Activated gamma-delta T cell treated with anti-CD3 and anti-CD28 coated beads, Interleukin-2, amount 50 U/mL, for 16 hours (primary cell): ENCODE data around the gene PTPRK.
"Not testable (repeated sequence)": the region's sequence is repeated elsewhere in the genome, so short reads cannot be mapped to it uniquely, and the experiment has no call there.

Experiments
- DNase-seq: peaks from one replicate; pipeline ENCODE4 v3.0.0-alpha.2; 2020; ENCODE audit warnings: low read depth

The PTPRK gene

DNA sequence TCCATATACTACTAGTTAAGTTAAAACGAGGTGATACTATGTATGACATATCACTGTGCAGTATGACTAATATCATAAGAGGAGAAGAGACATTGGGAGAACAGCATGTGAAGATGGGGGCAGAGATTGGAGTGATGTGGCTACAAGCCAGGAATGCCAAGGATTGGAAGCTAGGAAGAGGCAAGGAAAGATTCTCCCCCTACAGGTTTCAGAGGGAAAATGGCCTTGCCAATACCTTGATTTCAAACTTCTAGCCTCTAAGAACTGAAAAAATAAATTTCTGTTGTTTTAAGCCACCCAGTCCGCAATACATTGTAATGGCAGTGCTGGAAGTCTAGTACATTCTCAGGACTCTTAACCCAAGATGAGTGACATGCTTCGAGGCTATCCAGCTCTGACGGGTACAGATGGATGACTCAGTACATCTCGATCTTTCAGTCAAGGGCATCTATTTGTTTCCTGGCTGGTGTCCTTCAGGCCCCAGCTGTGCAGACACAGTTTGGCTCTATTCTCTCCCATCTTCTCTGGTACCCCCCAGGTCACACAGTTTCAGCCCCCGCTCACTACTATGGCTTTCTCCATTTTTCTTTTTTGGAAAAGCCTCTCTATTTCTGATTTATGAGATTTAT is 564.0 kb downstream of the PTPRK start:
- DNase-seq = no peak

DNA sequence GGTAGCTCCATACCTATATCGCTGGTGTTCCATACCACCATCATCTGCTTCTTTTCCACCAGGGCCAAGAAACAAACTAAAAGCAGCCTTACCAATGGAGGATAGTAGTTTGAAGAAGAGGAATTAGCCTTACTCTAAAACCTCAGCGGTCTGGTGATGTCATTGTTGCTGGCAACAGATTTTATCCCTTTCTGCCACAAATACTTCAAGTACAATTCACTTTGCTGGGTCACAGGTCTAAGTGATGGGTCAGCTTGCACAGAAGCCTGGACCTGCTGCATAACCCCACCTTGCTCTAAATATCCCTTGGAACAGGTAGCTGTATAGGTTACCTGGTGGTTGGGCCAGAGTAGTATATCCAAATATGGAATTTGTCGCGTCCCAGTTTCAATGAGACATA is 566.3 kb downstream of the PTPRK start:
- DNase-seq = no peak

DNA sequence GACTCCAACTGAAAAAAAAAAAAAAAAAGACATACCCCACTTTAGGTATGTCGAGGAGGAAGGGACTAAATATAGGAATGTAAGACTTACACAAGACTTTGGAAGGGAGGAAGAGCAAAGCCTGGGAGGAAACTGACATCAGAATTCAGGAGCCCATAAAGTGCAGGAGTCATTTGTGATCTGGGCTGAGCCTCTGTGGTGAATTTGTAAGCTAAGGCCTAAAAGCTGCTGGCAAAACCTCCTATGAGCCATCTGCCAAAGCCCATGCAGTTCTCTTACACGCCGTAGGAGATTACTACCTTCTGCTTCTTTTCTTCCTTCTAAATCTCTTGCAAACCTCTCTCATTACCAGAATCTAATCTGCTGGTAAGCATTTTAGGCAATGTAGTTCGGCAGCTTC is 567.6 kb downstream of the PTPRK start:
- no peak for DNase-seq

DNA sequence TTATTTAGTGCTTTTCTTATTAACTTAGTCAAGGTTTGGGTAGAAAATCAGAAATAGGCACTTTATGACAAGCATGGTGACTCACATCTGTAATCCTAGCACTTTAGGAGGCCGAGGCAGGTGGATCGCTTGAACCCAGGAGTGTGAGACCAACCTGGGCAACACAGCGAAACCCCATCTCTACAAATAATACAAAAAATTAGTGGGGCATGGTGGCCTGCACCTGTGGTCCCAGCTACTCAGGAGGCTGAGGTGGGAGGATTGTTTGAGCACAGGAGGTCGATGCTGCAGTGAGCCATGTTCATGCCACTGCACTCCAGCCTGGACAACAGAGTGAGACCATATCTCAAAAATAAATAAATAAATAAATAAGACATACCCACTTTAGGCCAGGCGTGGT is 568.2 kb downstream of the PTPRK start:
- DNase-seq = no peak

DNA sequence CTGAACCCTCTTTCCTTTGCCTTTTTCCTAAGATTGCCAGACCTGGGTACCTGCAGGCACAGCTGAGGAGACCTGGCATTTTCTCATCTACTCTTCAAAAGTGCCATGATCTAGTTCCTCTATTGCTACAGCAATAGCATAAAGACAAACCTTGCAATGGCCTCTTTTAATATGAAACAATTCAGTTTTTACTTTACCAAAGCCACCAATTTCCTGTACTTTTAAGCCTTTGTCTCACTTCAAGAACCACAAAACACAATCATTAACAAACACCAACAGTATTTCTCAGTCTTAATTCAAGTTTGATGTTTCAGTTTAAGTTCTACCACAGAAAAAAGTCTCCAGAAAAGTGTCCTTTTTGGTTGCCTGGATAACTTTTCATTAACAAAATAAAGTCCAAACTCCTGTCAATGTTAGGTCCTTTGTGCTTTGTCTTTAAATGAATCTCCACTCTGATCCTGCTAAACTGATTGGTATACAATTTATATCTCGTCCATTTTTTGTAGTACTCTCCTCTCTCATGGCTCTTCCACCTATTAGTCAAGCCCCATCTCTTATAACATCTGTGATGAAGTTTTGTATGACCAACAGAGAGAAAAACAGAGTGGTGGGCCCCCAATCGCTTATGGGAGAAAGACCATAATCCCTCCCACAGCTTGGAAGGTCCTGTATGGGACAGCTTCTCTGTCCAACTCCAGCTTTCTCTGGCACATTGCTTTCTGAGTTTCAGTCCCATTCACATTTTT is 569.1 kb downstream of the PTPRK start:
- DNase-seq = no peak

DNA sequence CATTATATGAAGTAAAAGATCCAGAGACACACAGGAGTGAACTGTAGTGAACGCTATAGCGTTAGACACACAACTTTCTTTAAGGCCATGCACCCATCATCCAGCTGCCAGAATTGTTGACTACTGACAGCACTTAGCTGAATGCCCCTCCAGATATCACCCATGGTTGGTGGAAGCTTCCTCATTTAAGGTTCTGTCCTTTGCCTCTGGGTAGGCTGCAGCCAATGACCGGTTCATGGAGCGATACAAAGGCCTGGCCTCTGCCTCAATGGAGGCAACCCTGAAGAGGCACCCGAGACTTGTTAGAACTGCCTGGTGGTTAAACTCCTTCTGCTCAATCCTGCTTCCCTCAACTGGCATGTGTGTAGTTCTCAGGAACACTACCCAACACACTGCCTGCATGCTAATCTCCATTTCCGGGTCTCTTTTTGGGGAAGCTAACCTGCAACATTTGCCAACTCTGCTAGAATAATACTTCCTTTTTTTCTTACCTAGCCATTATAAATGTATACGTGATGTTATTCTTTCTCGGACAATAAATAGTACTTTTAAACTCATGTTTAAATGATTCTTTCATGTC is 569.7 kb downstream of the PTPRK start:
- DNase-seq = no peak

DNA sequence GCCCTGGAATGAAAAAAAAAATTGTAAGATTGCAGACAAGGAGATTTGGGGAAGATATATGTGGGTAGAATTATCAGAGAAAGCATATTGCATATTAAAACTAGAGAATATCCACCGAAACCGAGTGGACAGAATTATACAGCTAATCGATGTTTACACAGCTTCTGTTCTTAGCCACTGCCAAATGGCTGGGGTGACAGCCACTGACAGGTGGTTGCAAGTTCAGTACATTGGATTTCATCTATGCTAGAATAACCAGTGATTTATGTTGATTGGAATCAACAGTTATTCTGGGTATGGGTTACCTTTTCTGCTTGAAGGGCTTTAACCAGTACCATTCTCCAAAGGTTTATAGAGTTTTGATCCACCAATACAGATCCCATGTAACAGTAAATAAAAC is 571.1 kb downstream of the PTPRK start:
- no peak for DNase-seq

DNA sequence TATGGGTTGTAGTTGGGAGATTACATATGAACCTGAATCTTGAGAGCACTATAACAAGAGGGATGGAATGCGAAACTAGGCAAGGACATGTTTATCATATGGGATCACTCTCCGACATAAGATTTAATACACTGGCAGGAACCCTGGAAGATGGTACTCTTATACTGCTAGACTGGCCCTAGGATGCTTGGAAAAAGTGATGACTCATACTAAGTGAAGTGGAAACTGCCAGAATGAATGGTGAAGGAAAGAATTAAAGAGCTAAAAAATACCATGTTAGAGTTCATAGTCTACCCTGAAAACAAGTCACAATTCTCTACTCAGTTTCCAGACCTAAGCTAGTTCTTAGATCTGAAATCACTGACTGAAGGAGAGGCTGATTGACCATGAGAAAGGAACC is 574.0 kb downstream of the PTPRK start:
- no peak for DNase-seq

DNA sequence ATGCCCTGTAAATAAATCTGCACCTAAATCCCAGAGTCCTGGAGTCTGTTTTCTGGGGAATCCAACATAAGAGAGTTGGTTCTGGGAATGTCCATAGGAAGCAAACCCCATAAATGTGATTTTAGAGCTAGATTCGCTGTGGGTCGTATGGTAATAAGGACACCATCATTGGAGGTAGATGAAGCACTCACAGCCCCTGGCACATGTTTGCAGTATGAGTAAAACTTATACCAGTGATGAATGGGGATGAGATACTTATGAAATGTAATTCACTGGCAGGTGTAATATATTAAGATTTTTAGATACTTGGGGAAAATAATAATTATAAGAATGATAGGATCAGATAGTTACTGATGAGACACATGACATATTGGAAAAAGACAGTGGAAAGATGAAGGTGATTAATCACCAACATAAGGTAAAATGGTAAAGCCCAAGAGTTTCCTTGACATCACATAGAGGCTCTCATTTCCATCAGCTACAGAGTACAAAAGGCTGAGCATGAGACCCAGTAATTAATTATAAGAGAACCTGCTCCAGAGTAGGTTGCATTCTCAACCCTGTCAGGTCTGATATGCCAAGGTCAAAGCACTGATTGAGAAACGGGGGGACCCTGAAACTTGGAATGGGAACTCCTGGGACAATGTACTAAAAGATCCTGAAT is 574.8 kb downstream of the PTPRK start:
- no peak for DNase-seq

DNA sequence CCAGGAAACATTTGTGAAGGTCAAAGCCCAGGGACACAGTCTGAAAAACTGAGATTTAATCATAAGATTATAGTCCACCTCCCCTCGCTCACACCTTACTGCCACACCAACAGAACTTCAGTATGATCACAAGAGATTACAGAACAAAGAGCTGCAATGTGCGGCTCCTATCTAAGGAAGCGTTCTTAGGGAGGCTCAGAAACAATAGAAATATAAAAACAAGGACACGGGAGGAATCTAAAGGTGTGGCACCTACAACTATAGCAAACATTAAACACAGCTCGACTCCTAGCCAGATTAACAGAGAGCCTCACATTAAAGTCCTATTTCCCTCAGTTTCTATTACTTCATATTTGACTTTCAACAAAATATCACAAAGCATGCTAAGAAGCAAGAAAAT is 579.2 kb downstream of the PTPRK start:
- no peak for DNase-seq

DNA sequence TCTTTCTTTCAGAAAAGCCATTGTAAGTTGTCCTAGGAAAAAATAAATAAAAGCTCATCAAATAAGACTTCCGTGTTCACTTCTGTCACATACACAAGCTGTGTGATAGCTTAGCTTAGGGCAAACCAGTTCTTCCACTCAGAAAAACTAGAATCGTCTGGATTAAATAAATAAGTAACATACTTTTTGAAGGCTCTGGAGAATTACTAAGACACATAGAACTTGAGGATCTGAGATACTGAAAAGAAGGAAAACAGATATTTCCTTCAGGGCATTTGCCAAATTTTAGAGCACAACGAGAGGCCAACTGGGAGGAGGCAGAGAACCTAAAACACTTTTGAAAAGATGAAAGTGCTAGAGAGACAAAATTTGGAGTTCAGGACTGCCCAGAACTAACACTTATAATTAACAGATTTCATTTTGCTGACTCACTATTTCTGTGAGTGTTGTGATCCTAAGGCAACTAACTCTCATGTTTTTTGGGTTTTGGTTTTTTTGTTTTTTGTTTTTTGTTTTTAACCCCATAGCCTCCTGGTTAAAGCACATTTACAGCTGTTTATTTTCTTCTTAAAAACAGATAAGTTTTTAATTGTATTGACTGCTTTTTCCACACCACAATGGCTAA is 580.8 kb downstream of the PTPRK start:
- DNase-seq = no peak

DNA sequence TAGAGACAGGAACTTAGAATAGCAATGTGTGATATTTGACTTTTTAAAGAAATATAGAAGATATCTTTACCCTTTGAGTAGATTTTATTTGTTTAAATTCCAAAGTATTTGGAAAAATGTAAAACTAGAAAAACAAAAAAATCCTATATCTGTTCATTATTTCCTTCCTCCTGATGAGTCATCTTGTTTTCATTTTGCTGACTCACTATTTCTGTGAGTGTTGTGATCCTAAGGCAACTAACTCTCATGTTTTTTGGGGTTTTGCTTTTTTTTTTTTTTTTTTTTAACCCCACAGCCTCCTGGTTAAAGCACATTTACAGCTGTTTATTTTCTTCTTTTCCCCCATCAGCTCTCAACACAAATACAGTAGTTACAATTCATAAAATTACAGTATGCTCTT is 581.7 kb downstream of the PTPRK start:
- DNase-seq = no peak

DNA sequence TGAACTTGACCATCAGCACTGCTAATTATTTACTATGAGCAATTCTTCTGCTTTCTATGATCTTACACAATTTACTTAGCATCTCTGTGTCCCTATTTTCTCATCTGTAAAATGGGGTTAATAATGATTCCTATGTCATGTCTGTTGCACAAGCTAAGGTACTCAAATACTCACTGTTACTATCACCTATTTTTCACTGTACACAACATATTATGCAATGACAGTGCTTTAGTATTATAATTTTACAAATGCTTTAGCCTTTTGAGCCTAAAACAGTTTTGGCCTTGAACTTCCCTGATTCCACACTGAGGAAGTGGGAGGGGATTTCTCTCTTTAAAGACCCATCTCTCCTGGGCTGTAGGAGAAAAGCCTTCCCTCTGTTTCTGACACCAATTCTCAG is 582.7 kb downstream of the PTPRK start:
- no peak for DNase-seq

DNA sequence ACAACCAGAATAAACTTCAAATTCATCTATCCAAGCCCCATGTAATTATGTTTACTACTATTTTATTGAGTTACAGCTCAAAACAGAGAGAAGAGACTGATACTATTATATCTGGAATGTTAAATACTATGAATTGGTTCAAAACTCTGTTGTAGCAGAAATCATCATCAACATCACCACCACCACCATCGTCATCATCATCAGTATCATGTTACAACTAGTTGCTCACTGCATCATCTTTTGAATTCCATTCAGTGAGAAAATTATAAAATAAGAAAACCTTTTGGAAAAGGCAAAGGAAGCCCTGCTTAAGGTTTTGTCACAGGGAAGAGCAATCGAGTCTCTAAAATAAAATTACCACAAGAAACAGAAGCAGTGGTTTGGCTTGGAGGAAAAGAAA is 583.3 kb downstream of the PTPRK start:
- DNase-seq = no peak

DNA sequence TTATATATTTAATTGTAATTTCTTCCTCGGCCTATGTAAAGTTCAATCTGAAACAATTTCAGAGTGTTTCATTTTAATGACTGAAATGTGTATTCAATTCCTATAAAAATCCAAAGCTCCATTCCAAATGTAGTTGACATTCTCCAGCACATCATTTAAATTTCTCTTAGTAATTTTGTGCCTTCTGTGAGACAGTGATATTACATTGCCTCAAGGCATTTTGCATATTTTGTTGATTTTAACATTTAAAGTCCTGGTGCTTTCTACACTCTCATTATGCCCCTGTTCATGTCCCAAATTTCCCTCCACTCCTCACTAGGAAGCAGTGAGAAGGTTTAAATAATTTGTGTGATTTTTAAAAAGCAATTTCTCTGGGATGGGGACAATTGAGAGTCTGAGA is 585.4 kb downstream of the PTPRK start:
- DNase-seq = no peak

DNA sequence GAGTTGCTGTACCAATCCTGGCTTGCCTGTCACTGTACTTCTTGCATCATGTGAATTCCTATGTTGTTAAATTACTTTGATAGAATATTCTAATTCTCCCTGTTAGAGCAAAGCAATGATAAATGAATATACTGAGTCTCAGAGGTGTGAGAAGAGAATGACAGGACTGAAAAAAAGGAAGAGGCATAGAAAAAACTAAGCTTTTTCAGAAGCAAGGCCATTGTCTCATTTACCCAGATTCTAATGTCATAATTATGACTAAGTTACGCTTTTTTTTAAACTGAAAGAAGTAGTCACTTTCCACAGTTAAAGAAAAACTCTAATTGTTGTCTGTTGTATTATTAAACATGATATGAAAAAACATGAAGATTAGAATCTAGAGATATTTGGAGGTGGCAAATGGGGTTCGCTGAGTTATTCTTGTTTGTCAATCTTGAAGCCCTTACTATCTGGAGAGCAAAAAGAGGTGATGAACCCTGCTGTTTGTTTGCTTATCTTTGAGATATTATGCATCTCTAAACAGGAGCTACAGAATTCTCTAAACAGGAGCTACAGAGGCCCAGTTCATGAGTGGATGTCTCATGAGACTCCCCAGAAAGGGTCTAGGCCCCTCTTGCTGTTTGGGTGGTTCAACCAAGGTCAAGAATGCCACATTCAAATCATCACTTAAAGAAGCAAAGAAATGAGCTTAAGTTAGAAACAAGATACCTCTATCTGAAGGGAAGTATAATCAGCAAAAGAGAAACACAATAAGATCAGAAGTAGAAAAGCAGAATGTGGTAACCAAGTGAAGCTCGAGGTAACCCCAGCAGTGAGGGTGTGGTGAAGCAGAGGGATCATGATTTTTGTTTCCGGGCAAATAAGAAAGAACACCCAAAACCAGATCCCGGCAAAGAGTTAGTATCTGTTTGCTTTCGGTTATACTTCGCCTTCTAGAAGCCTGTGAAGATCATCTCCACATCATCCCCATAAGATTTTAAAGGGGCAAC is 586.3 kb downstream of the PTPRK start:
- DNase-seq = no peak

DNA sequence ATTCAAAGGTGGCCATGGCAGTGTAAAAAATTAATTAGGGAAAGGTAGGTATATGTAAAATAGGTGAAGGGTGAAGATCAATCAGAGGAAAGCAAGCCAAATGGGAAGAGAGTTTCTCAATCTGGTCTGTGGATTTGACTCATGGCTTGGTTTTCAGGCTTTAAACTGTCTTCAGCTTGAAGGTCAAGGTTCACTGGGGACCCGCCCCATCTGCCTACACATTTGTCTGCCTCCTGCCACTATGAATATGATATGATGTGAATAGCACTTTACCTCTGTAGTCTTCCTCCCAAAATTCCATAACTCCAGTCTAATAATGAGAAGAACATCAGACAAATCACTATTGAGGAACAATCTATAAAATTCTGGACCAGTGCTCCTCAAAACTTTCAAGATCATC is 587.3 kb downstream of the PTPRK start:
- no peak for DNase-seq

DNA sequence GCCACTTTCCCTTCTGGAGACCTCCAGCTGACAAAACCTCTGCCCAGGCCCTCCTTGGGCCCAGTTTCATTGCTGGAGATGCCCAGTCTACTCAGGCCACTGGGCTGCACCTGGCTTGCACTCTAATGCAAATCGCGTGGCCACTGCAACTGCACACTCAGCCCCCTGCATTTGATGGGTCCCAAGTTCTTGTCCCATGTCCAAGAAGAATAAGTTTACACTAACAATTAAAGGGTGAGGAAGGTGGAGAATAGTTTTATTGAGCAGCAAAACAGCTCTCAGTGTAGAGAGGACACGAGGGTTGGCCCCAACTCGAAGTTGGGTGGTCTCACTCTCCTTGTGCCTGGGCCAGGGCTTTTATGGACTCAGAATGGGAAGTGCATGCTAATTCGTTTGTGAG is 587.7 kb downstream of the PTPRK start:
- DNase-seq = no peak

DNA sequence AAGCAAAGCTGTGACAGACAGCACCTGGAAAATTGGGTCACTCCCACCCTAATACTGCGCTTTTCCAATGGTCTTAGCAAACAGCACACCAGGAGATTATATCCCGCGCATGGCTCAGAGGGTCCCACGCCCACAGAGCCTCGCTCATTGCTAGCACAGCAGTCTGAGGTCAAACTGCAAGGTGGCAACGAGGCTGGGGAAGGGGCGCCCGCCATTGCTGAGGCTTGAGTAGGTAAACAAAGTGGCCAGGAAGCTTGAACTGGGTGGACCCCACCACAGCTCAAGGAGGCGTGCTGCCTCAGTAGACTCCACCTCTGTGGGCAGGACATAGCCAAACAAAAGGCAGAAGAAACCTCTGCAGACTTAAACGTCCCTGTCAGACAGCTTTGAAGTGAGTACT is 594.0 kb downstream of the PTPRK start:
- DNase-seq = not testable (repeated sequence)

DNA sequence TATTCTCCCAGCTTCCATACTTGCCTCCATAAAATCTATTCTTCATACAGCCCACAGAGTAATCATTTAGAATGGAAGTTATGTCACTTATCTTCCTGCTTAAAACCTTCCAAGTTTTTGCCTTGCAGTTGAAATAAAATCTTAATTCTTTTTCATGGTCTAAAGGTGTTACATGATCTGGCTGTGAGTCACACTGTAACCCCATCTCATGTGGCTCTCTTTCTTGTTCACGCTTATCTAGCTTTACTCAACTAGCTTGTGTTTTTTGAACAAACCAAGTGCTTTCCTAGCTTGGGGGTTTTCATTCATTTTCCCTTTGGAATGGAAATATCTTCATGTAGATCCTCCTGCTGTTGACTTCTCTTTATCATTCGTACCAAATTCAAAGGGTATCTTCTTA is 596.0 kb downstream of the PTPRK start:
- no peak for DNase-seq

DNA sequence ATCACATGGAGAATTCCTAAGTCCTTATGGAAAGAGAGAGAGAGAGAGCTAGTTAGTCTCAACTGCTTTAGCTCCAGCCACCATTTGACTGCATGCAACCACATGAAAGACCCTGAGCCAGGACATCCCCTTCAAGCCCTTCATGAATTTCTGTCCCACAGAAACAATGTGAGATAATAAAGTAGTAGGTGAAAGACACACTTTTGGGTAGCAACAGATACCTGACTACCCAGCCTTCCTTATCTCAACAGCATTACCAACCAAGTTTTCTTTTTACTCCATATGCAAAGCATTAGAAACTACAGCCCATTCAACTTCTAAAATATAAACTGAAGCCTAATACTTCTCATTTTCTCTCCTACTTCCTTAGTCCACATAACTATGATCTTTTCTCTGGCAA is 596.4 kb downstream of the PTPRK start:
- DNase-seq = no peak

DNA sequence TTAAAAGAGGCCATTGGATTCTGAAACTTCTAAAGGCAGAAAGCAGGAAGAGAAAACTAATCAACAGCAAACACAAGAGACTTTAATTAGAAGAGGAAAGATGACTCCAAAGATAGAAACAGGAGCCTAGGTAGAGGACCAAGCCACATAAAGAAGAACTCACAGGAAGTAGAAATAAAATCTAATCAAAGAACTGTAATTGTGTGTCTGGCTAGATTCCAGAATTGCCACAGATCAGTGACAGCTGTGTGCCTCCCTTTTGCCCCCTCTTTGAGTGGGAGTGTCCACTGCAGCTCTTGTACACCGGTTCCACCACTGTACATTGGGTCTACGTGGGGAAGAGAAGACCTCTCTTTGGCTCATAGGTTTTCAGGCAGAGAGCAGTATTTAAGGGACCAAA is 597.3 kb downstream of the PTPRK start:
- no peak for DNase-seq
